GM12801 (cell line): ENCODE data around the gene DUXB.

Experiments
- CTCF ChIP-seq: IDR thresholded peaks from one replicate; pipeline ENCODE4 v1.5.1; 2011; ENCODE audit warnings: control low read depth; ENCODE audit not compliant: insufficient read length; ENCODE audit errors: extremely low read depth

DUXB gene

GRCh38 chr16:75697571-75697970, 3.7 kb downstream of the DUXB start:
- TF ChIP-seq CTCF, result no peak

GRCh38 chr16:75695708-75696107, 5.6 kb downstream of the DUXB start:
- TF ChIP-seq CTCF, result no peak

- no peak for TF ChIP-seq CTCF
Measured at GRCh38 chr16:75687361-75687760, 13.9 kb downstream of the DUXB start.

- no peak for TF ChIP-seq CTCF
Measured at GRCh38 chr16:75682308-75682707, 19.0 kb downstream of the DUXB start.

- no peak for TF ChIP-seq CTCF
Measured at GRCh38 chr16:75679366-75679765, 21.9 kb downstream of the DUXB start.

- no peak for TF ChIP-seq CTCF
Measured at GRCh38 chr16:75676909-75677308, 24.4 kb downstream of the DUXB start, which contains the start of gene CPHXL2. CPHXL2 (minus strand) TSS chr16:75677009; CDS start chr16:75676999, 10 bp downstream.

GRCh38 chr16:75667503-75667902, 33.8 kb downstream of the DUXB start:
- TF ChIP-seq CTCF, result no peak
